ENCODE measurements around the gene CYP27B1. TPM values are rescaled to one million over a fixed set of nuclear protein-coding genes. Genes with fewer than 3 reads are reported as not detected.

Gene CYP27B1
- total RNA-seq, 4 donors from 2014 or later, result 3.0 TPM; not detected in 3

DNA sequence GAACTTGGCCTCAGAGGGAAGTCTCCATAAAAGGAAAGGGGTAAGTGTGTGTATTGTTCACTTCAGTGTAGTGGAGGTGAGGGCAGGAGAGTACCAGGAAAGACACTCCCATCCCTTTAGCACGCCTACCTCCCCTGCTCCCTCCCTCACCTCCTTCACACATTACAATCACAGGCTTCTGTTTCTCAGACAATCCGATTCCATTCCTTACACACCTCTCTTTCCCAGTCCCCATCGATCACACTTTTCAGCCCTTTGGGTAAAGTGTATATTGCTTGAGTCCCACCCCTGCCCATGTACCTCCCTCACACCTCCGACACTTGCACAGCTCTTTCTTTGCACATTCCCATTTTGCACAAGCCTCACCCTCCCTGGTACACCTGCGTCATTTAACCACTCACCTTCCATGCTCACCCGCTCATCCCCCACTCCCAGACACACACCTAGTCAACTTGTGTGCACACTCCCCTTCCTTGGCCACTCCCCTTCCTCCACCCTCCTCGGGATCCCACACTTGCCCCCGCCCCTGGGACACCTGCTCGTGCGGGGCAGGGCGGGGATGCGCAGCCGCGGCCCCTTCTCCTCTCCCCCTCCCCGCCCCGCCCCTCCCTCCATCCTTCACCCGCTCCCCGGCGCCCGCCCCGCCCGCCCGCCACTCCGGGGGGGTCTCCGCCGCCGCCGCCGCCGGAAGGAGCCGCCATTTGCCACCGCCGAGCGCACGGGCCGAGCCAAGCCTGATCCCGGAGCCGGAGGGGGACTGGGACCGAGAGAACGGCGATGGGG is 12.3 kb downstream of the CYP27B1 start, which contains the start of gene MARCHF9:
MARCHF9 (plus strand) TSS at position 693 of the 783 bp plus-strand sequence. CDS start 426 bp downstream, outside the sequence.
- DNase-seq (ENCODE audit: low spot score in 2 of 2), result no peak
- Histone ChIP-seq H3K27me3 (no peaks in the 10 kb centered on the region), H3K4me3 (peak within 1 kb of the TSS; percentile 57 to 90 (median 70)), H3K36me3 (peaks cover 0 to 41% (median 6%) of the 10 kb centered on the region in 3 donors), H3K27ac (peak within 1 kb of the TSS; percentile 37 to 86 (median 70)), H3K9me3 (no peaks in the 10 kb centered on the region), H3K4me1 (peaks cover 0 to 52% (median 20%) of the 10 kb centered on the region in 4 donors)
- TF ChIP-seq CTCF (IDR thresholded peaks at IDR 0.05), result no peak
- no peak for TF ChIP-seq EP300 (IDR thresholded peaks at IDR 0.05)
- 2 to 3% methylated on average over 20 to 21 of the region's 41 CpGs for WGBS, 2 donors

GRCh38 chr12:57753756-57754337 is 13.0 kb downstream of the CYP27B1 start:
- Histone ChIP-seq H3K4me1 (peaks cover 0 to 52% (median 20%) of the 10 kb centered on the region in 4 donors), H3K27me3 (no peaks in the 10 kb centered on the region), H3K27ac (peak overlapping the region in 2 of 4 donors; percentile 58 to 96), H3K9me3 (no peaks in the 10 kb centered on the region), H3K4me3 (no peak overlapping the region), H3K36me3 (peaks cover 0 to 43% (median 9%) of the 10 kb centered on the region in 3 donors)
- 17 to 25% methylated on average over 1 of the region's 1 CpG for WGBS, 2 donors
- no peak for TF ChIP-seq CTCF (IDR thresholded peaks at IDR 0.05)
- TF ChIP-seq EP300 (IDR thresholded peaks at IDR 0.05), result no peak
- no peak for TF ChIP-seq POLR2A (IDR thresholded peaks at IDR 0.05)
- DNase-seq (ENCODE audit: low spot score in 2 of 2), result no peak

DNA sequence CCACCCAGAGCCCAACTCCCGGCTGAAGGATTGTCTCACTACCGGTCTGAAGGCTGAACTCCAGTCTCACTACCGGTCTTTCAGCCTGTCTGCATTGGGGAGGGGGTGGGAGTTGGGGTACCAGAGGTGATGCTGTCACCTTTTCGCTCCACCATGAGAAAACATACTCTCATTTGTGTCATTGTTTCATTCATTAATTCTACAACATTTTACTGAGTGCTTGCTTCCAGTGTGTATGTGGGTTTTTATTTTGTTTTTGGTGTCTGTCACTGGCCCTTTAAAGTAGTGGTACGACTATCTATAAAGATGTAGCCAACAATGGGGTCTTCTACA is 14.2 kb downstream of the CYP27B1 start:
- no peaks in the 10 kb centered on the region for H3K9me3 ChIP-seq
- no peak for TF ChIP-seq EP300 (IDR thresholded peaks at IDR 0.05)
- TF ChIP-seq CTCF (IDR thresholded peaks at IDR 0.05), result no peak
- no peak for TF ChIP-seq POLR2A (IDR thresholded peaks at IDR 0.05)
- WGBS, 2 donors, result 1 to 3% methylated on average over 5 of the region's 5 CpGs
- H3K27me3 ChIP-seq, result no peaks in the 10 kb centered on the region
- H3K4me1 ChIP-seq, result peaks cover 0 to 52% (median 20%) of the 10 kb centered on the region in 4 donors
- H3K27ac ChIP-seq, result peak overlapping the region; percentile 83 to 96 (median 84)
- DNase-seq (ENCODE audit: low spot score in 2 of 2), result no peak
- peak overlapping the region in 3 of 4 donors; percentile 18 to 89 (median 85) for H3K4me3 ChIP-seq
- H3K36me3 ChIP-seq, result peaks cover 0 to 43% (median 7%) of the 10 kb centered on the region in 3 donors

- peak; percentile 98 to 99 for DNase-seq (ENCODE audit: low spot score in 2 of 2)
- no peaks in the 10 kb centered on the region for H3K27me3 ChIP-seq
- peak within 1 kb of the TSS; percentile 83 to 96 (median 84) for H3K27ac ChIP-seq
- WGBS, 2 donors, result 1% methylated on average over 25 to 38 of the region's 58 CpGs
- peaks cover 0 to 43% (median 4%) of the 10 kb centered on the region in 3 donors for H3K36me3 ChIP-seq
- H3K9me3 ChIP-seq, result no peaks in the 10 kb centered on the region
- peak; percentile 93 to 99 for TF ChIP-seq EP300 (IDR thresholded peaks at IDR 0.05)
- TF ChIP-seq CTCF (IDR thresholded peaks at IDR 0.05), result peak in 2 of 5 experiments; percentile 4 to 45
- peak; percentile 67 to 86 for TF ChIP-seq POLR2A (IDR thresholded peaks at IDR 0.05)
- peak within 1 kb of the TSS; percentile 68 to 89 (median 78) for H3K4me3 ChIP-seq
- H3K4me1 ChIP-seq, result peaks cover 0 to 51% (median 20%) of the 10 kb centered on the region in 4 donors
These were observed 14.8 kb downstream of the CYP27B1 start, which contains the start of gene CDK4 for GRCh38 chr12:57751788-57752667. Gene CDK4, minus strand, starts transcription at chr12:57752310. Its CDS starts 593 bp downstream, at chr12:57751717.
